Activated naive CD4-positive, alpha-beta T cell treated with anti-CD3 and anti-CD28 coated beads, Interleukin-2, amount 50 U/mL, for 72 hours (primary cell): ENCODE measurements around the gene PROZ. TPM values are rescaled to one million over a fixed set of nuclear protein-coding genes. Genes with fewer than 3 reads are reported as not detected.
"Not testable (repeated sequence)": the region's sequence is repeated elsewhere in the genome, so short reads cannot be mapped to it uniquely, and the experiment has no call there.

Source experiments
- ATAC-seq, 2 donors: fragments of 150-1000 bp; cut with Tn5 transposase; 2 replicates each; pipeline ENCODE4 v1.10.0; 2021; ENCODE audit warnings: mild to moderate bottlenecking in 2 of 2, moderate library complexity in 2 of 2
- DNase-seq, 2 donors: peaks; one replicate each; pipeline ENCODE4 v3.0.0; 2021 to 2022; ENCODE audit warnings: low spot score in 2 of 2
- H3K27ac Mint-ChIP-seq, 2 donors: one replicate each; pipeline ENCODE4 v1.8.0; 2022; ENCODE audit warnings: mild to moderate bottlenecking in 2 of 2, mixed read lengths in 2 of 2
- H3K36me3 Mint-ChIP-seq, 2 donors: one replicate each; pipeline ENCODE4 v1.8.0; 2022; ENCODE audit warnings: mixed read lengths in 2 of 2
- H3K9me3 Mint-ChIP-seq, 2 donors: one replicate each; pipeline ENCODE4 v1.8.0; 2022; ENCODE audit warnings: mixed read lengths in 2 of 2
- total RNA-seq, 2 donors: library from RNA; stranded (reverse); gene quantifications; one replicate each; pipeline ENCODE4 v1.2.3, GENCODE V29; 2022

PROZ gene
- total RNA-seq, 2 donors from 2014 or later, result 0.25 TPM; not detected in 1

GRCh38 chr13:113160983-113161382 is 2.5 kb downstream of the PROZ start:
- DNase-seq (no peak), ATAC-seq (peak in 1 of 2 donors; percentile 20)
- Mint-ChIP-seq H3K27ac (no peak overlapping the region), H3K36me3 (no peaks in the 10 kb centered on the region), H3K9me3 (peaks cover 0 to under 1% of the 10 kb centered on the region in 2 donors)

GRCh38 chr13:113161433-113161832 is 3.0 kb downstream of the PROZ start:
- DNase-seq (no peak), ATAC-seq (peak; percentile 23 to 47)
- Mint-ChIP-seq H3K27ac (no peak overlapping the region), H3K9me3 (no peaks in the 10 kb centered on the region), H3K36me3 (no peaks in the 10 kb centered on the region)

GRCh38 chr13:113161975-113162374 is 3.5 kb downstream of the PROZ start:
- H3K27ac Mint-ChIP-seq, ATAC-seq, DNase-seq, H3K9me3 Mint-ChIP-seq, H3K36me3 Mint-ChIP-seq: not testable (repeated sequence)

- DNase-seq (no peak), ATAC-seq (peak; percentile 59 to 61)
- Mint-ChIP-seq H3K9me3 (no peaks in the 10 kb centered on the region), H3K27ac (no peak overlapping the region), H3K36me3 (peaks cover 4 to 7% of the 10 kb centered on the region in 2 donors)
Observed at GRCh38 chr13:113162783-113163685, 4.6 kb downstream of the PROZ start.

- ATAC-seq (no peak), DNase-seq (no peak)
- Mint-ChIP-seq H3K27ac (no peak overlapping the region), H3K9me3 (no peaks in the 10 kb centered on the region), H3K36me3 (peaks cover 12 to 14% of the 10 kb centered on the region in 2 donors)
Observed at GRCh38 chr13:113164492-113164891, 6.0 kb downstream of the PROZ start.

- peak; percentile 18 to 29 for ATAC-seq
- Mint-ChIP-seq H3K27ac (peak overlapping the region in 1 of 2 donors; percentile 61), H3K9me3 (no peaks in the 10 kb centered on the region), H3K36me3 (peaks cover 12 to 14% of the 10 kb centered on the region in 2 donors)
- DNase-seq, result no peak
Observed at GRCh38 chr13:113166266-113166665, 7.8 kb downstream of the PROZ start.

GRCh38 chr13:113166681-113167080 is 8.2 kb downstream of the PROZ start:
- ATAC-seq (no peak), DNase-seq (no peak)
- Mint-ChIP-seq H3K9me3 (no peaks in the 10 kb centered on the region), H3K36me3 (peaks cover 12 to 14% of the 10 kb centered on the region in 2 donors), H3K27ac (no peak overlapping the region)

GRCh38 chr13:113167155-113167554 is 8.7 kb downstream of the PROZ start:
- no peak for ATAC-seq
- H3K27ac Mint-ChIP-seq, result no peak overlapping the region
- DNase-seq, result no peak
- peaks cover 12 to 14% of the 10 kb centered on the region in 2 donors for H3K36me3 Mint-ChIP-seq
- H3K9me3 Mint-ChIP-seq, result no peaks in the 10 kb centered on the region

GRCh38 chr13:113167575-113167974 is 9.1 kb downstream of the PROZ start:
- Mint-ChIP-seq H3K9me3 (no peaks in the 10 kb centered on the region), H3K27ac (no peak overlapping the region), H3K36me3 (peaks cover 12 to 14% of the 10 kb centered on the region in 2 donors)
- DNase-seq, result no peak
- no peak for ATAC-seq

- H3K36me3 Mint-ChIP-seq, result peaks cover 12 to 14% of the 10 kb centered on the region in 2 donors
- DNase-seq, result no peak
- ATAC-seq, result no peak
- H3K27ac Mint-ChIP-seq, result no peak overlapping the region
- H3K9me3 Mint-ChIP-seq, result no peaks in the 10 kb centered on the region
Observed at GRCh38 chr13:113168211-113168610, 9.8 kb downstream of the PROZ start.

GRCh38 chr13:113169277-113170272 is 11.1 kb downstream of the PROZ start:
- Mint-ChIP-seq H3K36me3 (peaks cover 12 to 14% of the 10 kb centered on the region in 2 donors), H3K9me3 (no peaks in the 10 kb centered on the region), H3K27ac (peak overlapping the region in 1 of 2 donors; percentile 52)
- DNase-seq (no peak), ATAC-seq (no peak)

GRCh38 chr13:113170511-113170910 is 12.1 kb downstream of the PROZ start:
- no peak for DNase-seq
- no peaks in the 10 kb centered on the region for H3K9me3 Mint-ChIP-seq
- no peak for ATAC-seq
- H3K36me3 Mint-ChIP-seq, result peaks cover 14 to 18% of the 10 kb centered on the region in 2 donors
- no peak overlapping the region for H3K27ac Mint-ChIP-seq

- no peak overlapping the region for H3K27ac Mint-ChIP-seq
- no peaks in the 10 kb centered on the region for H3K9me3 Mint-ChIP-seq
- ATAC-seq (no peak), DNase-seq (no peak)
- peaks cover 21 to 27% of the 10 kb centered on the region in 2 donors for H3K36me3 Mint-ChIP-seq
Observed at GRCh38 chr13:113171250-113172125, 13.0 kb downstream of the PROZ start.

GRCh38 chr13:113172419-113172926 is 14.0 kb downstream of the PROZ start:
- peaks cover 20 to 29% of the 10 kb centered on the region in 2 donors for H3K36me3 Mint-ChIP-seq
- no peak for ATAC-seq
- H3K27ac Mint-ChIP-seq, result peak overlapping the region in 1 of 2 donors; percentile 36
- H3K9me3 Mint-ChIP-seq, result no peaks in the 10 kb centered on the region
- no peak for DNase-seq

- peaks cover 18 to 40% of the 10 kb centered on the region in 2 donors for H3K36me3 Mint-ChIP-seq
- ATAC-seq, result peak in 1 of 2 donors; percentile 94
- DNase-seq, result no peak
Observed at GRCh38 chr13:113176280-113176679, 17.8 kb downstream of the PROZ start.

GRCh38 chr13:113176822-113177221 is 18.4 kb downstream of the PROZ start:
- Mint-ChIP-seq H3K27ac (peak overlapping the region in 1 of 2 donors; percentile 74), H3K9me3 (no peaks in the 10 kb centered on the region), H3K36me3 (peaks cover 18 to 40% of the 10 kb centered on the region in 2 donors)
- DNase-seq (no peak), ATAC-seq (no peak)

More at GRCh38 chr13:113176280-113176679, 17.8 kb downstream of the PROZ start:
- H3K27ac Mint-ChIP-seq, result peak overlapping the region; percentile 74 to 94
- H3K9me3 Mint-ChIP-seq, result no peaks in the 10 kb centered on the region
